Left ventricle myocardium inferior (tissue), 1 donor: ENCODE results near the gene ANKDD1B. TPM values are rescaled to one million over a fixed set of nuclear protein-coding genes. Genes with fewer than 3 reads are reported as not detected.

Experiments
- DNase-seq: peaks from one replicate; pipeline ENCODE4 v3.0.0-alpha.2; 2020
- H3K27ac ChIP-seq: fragments of 200-600 bp; replicated peaks from 2 replicates; pipeline ENCODE4 v1.8.0; 2021
- H3K27me3 ChIP-seq: fragments of 200-600 bp; 2 replicates; pipeline ENCODE4 v1.8.0; 2021; ENCODE audit warnings: low read depth
- H3K36me3 ChIP-seq: fragments of 200-600 bp; 2 replicates; pipeline ENCODE4 v1.8.0; 2021
- H3K4me1 ChIP-seq: fragments of 200-600 bp; 2 replicates; pipeline ENCODE4 v1.8.0; 2021
- H3K4me3 ChIP-seq: fragments of 200-600 bp; 2 replicates; pipeline ENCODE4 v1.8.0; 2021; ENCODE audit warnings: mild to moderate bottlenecking, moderate library complexity
- H3K9me3 ChIP-seq: fragments of 200-600 bp; replicated peaks from 2 replicates; pipeline ENCODE4 v1.8.0; 2021
- intact Hi-C: fragments of 100-400 bp; cut with micrococcal nuclease; formaldehyde crosslinking; loops from one replicate; pipeline ENCODE4 v1.11.0; 2022
- total RNA-seq: library from RNA; stranded (reverse); fragmentation: NEBNext Ultra II Directional; extraction: Animal tissue kit (Norgen Biotek cat#: 25700); gene quantifications from one replicate; pipeline ENCODE4 v1.2.1, GENCODE V29; 2021
- TF ChIP-seq, protein P1 (sequence below): fragments of 200-600 bp; IDR thresholded peaks from 2 replicates; pipeline ENCODE4 v1.8.0; 2021; ENCODE audit warnings: antibody characterized with exemption, mild to moderate bottlenecking, borderline replicate concordance
- donor health status: DM: no; HTN: yes; CAD: no; lungs with severe emphysema.

Gene ANKDD1B
- total RNA-seq, 1 donor from 2014 or later = 0.27 TPM

- TF ChIP-seq, protein P1, sequence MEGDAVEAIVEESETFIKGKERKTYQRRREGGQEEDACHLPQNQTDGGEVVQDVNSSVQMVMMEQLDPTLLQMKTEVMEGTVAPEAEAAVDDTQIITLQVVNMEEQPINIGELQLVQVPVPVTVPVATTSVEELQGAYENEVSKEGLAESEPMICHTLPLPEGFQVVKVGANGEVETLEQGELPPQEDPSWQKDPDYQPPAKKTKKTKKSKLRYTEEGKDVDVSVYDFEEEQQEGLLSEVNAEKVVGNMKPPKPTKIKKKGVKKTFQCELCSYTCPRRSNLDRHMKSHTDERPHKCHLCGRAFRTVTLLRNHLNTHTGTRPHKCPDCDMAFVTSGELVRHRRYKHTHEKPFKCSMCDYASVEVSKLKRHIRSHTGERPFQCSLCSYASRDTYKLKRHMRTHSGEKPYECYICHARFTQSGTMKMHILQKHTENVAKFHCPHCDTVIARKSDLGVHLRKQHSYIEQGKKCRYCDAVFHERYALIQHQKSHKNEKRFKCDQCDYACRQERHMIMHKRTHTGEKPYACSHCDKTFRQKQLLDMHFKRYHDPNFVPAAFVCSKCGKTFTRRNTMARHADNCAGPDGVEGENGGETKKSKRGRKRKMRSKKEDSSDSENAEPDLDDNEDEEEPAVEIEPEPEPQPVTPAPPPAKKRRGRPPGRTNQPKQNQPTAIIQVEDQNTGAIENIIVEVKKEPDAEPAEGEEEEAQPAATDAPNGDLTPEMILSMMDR = no peak
- H3K27ac ChIP-seq = no peak overlapping the region
- intact Hi-C loops = no loop called here
- peaks cover 12% of the 10 kb centered on the region for H3K4me1 ChIP-seq
- H3K4me3 ChIP-seq = no peak overlapping the region
- no peak for DNase-seq
- H3K9me3 ChIP-seq = no peaks in the 10 kb centered on the region
- peaks cover 9% of the 10 kb centered on the region for H3K36me3 ChIP-seq
- H3K27me3 ChIP-seq = no peaks in the 10 kb centered on the region
Measured at GRCh38 chr5:75668445-75668844, 57.2 kb downstream of the ANKDD1B start.

- no peaks in the 10 kb centered on the region for H3K27me3 ChIP-seq
- no peak overlapping the region for H3K27ac ChIP-seq
- H3K4me3 ChIP-seq = peak overlapping the region; percentile 10
- peaks cover 12% of the 10 kb centered on the region for H3K4me1 ChIP-seq
- H3K36me3 ChIP-seq = peaks cover 11% of the 10 kb centered on the region
- no peak for DNase-seq
- intact Hi-C loops = no loop called here
- TF ChIP-seq, protein P1 = no peak
- H3K9me3 ChIP-seq = no peaks in the 10 kb centered on the region
Measured at GRCh38 chr5:75668977-75669689, 57.9 kb downstream of the ANKDD1B start.

GRCh38 chr5:75670577-75670976, 59.3 kb downstream of the ANKDD1B start:
- no peak overlapping the region for H3K4me3 ChIP-seq

DNA sequence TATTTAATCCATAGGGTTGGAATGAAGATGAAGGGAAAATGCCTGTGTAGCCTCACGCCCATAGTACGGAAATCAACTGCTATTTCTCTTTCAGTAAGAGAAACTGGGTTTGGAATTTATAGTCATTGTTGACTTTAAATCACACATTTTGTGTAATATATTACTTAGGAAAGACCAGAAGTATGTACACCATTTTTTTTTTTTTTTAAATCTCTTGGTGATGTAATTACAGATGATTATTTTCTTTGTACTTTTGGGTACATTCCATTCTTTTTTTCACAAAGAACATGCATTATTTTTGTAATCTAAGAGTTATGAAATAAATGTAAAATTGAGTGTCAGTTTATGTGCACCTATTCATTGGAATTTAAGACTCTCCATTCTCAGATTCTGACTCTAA, 60.3 kb downstream of the ANKDD1B start:
- TF ChIP-seq, protein P1 = no peak
- no peak for DNase-seq
- H3K4me3 ChIP-seq = no peak overlapping the region
- no peaks in the 10 kb centered on the region for H3K27me3 ChIP-seq
- H3K27ac ChIP-seq = no peak overlapping the region
- intact Hi-C loops = no loop called here
- no peaks in the 10 kb centered on the region for H3K9me3 ChIP-seq
- peaks cover 12% of the 10 kb centered on the region for H3K4me1 ChIP-seq
- H3K36me3 ChIP-seq = peaks cover 16% of the 10 kb centered on the region

More at GRCh38 chr5:75670577-75670976, 59.3 kb downstream of the ANKDD1B start:
- Histone ChIP-seq H3K36me3 (peaks cover 16% of the 10 kb centered on the region), H3K4me1 (peaks cover 12% of the 10 kb centered on the region), H3K9me3 (no peaks in the 10 kb centered on the region), H3K27me3 (no peaks in the 10 kb centered on the region), H3K27ac (no peak overlapping the region)
- intact Hi-C loops = no loop called here
- TF ChIP-seq, protein P1 = no peak
- DNase-seq = no peak

GRCh38 chr5:75672616-75673015, 61.4 kb downstream of the ANKDD1B start:
- no peak for DNase-seq
- intact Hi-C loops = no loop called here
- Histone ChIP-seq H3K36me3 (peaks cover 16% of the 10 kb centered on the region), H3K27me3 (no peaks in the 10 kb centered on the region), H3K4me1 (peaks cover 12% of the 10 kb centered on the region), H3K4me3 (no peak overlapping the region), H3K9me3 (no peaks in the 10 kb centered on the region), H3K27ac (no peak overlapping the region)
- TF ChIP-seq, protein P1 = no peak
